Endodermal cell (in vitro differentiated cells): ENCODE results near the gene RMND1. TPM values are rescaled to one million over a fixed set of nuclear protein-coding genes. Genes with fewer than 3 reads are reported as not detected.

ENCODE experiments used
- DNase-seq: peaks from one replicate; pipeline ENCODE4 v3.0.0-alpha.2; 2017
- H3K27ac ChIP-seq: 2 replicates; pipeline ENCODE4 v1.5.1; 2013; ENCODE audit warnings: mild to moderate bottlenecking, low read depth, low read length, moderate library complexity
- H3K27me3 ChIP-seq: 2 replicates; pipeline ENCODE4 v1.6.1; 2013; ENCODE audit warnings: mild to moderate bottlenecking, low read length, moderate library complexity; ENCODE audit not compliant: insufficient read depth, control insufficient read depth, poor library complexity, severe bottlenecking
- H3K36me3 ChIP-seq: 2 replicates; pipeline ENCODE4 v1.7.0; 2013; ENCODE audit warnings: mild to moderate bottlenecking, low read length, moderate library complexity; ENCODE audit not compliant: control insufficient read depth, insufficient read depth
- H3K4me1 ChIP-seq: one replicate; pipeline ENCODE4 v1.7.0; 2013; ENCODE audit warnings: low read length; ENCODE audit not compliant: control insufficient read depth, insufficient read depth
- H3K4me3 ChIP-seq: 2 replicates; pipeline ENCODE4 v1.5.1; 2013; ENCODE audit warnings: mild to moderate bottlenecking, low read length, moderate library complexity
- H3K9ac ChIP-seq: 2 replicates; pipeline ENCODE4 v1.6.1; 2013; ENCODE audit warnings: mild to moderate bottlenecking, low read length, moderate library complexity; ENCODE audit not compliant: poor library complexity, severe bottlenecking; ENCODE audit errors: extremely low read depth
- H3K9me3 ChIP-seq: 2 replicates; pipeline ENCODE4 v1.6.1; 2013; ENCODE audit warnings: mild to moderate bottlenecking, low read length, moderate library complexity; ENCODE audit not compliant: control insufficient read depth
- H3K27ac Mint-ChIP-seq: 2 replicates; pipeline ENCODE4 v1.8.0; 2020; ENCODE audit warnings: mixed read lengths
- H3K27me3 Mint-ChIP-seq: 2 replicates; pipeline ENCODE4 v1.8.0; 2021; ENCODE audit warnings: mild to moderate bottlenecking, mixed read lengths; ENCODE audit not compliant: insufficient read depth
- H3K36me3 Mint-ChIP-seq: 2 replicates; pipeline ENCODE4 v1.8.0; 2020; ENCODE audit warnings: low read depth, mixed read lengths
- H3K4me1 Mint-ChIP-seq: 2 replicates; pipeline ENCODE4 v1.8.0; 2020; ENCODE audit warnings: mixed read lengths
- H3K4me3 Mint-ChIP-seq: 2 replicates; pipeline ENCODE4 v1.8.0; 2020; ENCODE audit warnings: mild to moderate bottlenecking, moderate library complexity, mixed read lengths
- H3K9me3 Mint-ChIP-seq: 2 replicates; pipeline ENCODE4 v1.8.0; 2020; ENCODE audit warnings: mild to moderate bottlenecking, mixed read lengths
- WGBS, 2 experiments: methylation state at CpG; one replicate each; pipeline versions ENCODE4 v1.1.5 to v1.1.7; 2013; ENCODE audit warnings: missing lambda C conversion rate in 2 of 2, mixed read lengths in 1 of 2; ENCODE audit not compliant: insufficient coverage in 1 of 2, insufficient read length in 1 of 2; 5-methylcytosine and 5-hydroxymethylcytosine counted together
- total RNA-seq, 2 donors: library from RNA; stranded (reverse); fragmentation: NEBNext Ultra II Directional in 1 of 2; extraction: Animal tissue kit (Norgen Biotek cat#: 25700) in 1 of 2; gene quantifications; 2 replicates in 1 of 2; 3 replicates in 1 of 2; pipeline ENCODE4 v1.2.1, GENCODE V29; 2021
- TF ChIP-seq, protein P1 (sequence below): fragments of 200-600 bp; sonication (generic); conservative IDR thresholded peaks from 2 replicates; pipeline ENCODE4 v1.5.0; 2021; ENCODE audit warnings: antibody characterized with exemption, mild to moderate bottlenecking

The RMND1 gene
- total RNA-seq, 2 donors from 2014 or later: 40.8 to 45.4 TPM

DNA sequence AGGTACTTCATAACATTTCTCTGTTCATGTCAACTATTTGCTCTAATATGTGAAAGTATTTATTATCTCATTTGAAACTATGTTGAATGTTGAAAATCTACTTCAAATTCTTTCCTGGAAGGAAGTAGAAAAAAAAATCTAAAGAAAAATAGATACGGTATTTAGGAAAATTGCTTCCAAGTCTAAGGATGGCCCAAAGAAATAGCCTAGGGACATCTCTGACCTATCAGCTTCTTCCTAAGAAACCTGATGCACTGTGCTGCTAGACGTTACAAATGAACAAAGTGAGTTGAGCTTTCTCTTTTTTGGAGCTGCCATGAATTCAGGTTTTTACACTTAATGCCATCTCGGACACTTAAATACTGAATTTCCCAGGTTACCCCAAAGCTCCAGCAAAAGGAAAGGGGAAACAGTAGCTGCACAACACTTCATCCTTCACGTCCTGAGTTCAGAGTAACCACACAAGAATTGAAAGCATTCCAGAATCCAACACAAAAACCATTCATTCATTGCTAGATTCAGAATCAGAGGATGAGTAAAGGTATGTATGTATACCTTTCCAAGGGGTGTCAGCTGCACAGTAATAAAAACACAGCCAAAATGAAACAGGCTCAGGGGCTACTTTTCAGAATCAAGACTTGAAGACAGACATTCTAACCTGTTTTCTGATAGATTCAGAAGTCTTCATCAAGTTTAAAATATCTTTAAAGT, 7.9 kb downstream of the RMND1 start:
- H3K9ac ChIP-seq: no peak overlapping the region
- peaks cover 70% of the 10 kb centered on the region for H3K36me3 ChIP-seq
- Mint-ChIP-seq H3K36me3 (peaks cover 50% of the 10 kb centered on the region), H3K27me3 (no peaks in the 10 kb centered on the region), H3K9me3 (no peaks in the 10 kb centered on the region), H3K4me1 (peaks cover 33% of the 10 kb centered on the region), H3K27ac (no peak overlapping the region), H3K4me3 (no peak overlapping the region)
- peaks cover 9% of the 10 kb centered on the region for H3K4me1 ChIP-seq
- no peak overlapping the region for H3K4me3 ChIP-seq
- no peaks in the 10 kb centered on the region for H3K27me3 ChIP-seq
- no peak for DNase-seq
- TF ChIP-seq, protein P1, sequence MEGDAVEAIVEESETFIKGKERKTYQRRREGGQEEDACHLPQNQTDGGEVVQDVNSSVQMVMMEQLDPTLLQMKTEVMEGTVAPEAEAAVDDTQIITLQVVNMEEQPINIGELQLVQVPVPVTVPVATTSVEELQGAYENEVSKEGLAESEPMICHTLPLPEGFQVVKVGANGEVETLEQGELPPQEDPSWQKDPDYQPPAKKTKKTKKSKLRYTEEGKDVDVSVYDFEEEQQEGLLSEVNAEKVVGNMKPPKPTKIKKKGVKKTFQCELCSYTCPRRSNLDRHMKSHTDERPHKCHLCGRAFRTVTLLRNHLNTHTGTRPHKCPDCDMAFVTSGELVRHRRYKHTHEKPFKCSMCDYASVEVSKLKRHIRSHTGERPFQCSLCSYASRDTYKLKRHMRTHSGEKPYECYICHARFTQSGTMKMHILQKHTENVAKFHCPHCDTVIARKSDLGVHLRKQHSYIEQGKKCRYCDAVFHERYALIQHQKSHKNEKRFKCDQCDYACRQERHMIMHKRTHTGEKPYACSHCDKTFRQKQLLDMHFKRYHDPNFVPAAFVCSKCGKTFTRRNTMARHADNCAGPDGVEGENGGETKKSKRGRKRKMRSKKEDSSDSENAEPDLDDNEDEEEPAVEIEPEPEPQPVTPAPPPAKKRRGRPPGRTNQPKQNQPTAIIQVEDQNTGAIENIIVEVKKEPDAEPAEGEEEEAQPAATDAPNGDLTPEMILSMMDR: no peak
- H3K9me3 ChIP-seq: peaks cover under 1% of the 10 kb centered on the region
- 92 to 100% methylated on average over 3 to 4 of the region's 4 CpGs for WGBS, 2 experiments
- no peak overlapping the region for H3K27ac ChIP-seq

DNA sequence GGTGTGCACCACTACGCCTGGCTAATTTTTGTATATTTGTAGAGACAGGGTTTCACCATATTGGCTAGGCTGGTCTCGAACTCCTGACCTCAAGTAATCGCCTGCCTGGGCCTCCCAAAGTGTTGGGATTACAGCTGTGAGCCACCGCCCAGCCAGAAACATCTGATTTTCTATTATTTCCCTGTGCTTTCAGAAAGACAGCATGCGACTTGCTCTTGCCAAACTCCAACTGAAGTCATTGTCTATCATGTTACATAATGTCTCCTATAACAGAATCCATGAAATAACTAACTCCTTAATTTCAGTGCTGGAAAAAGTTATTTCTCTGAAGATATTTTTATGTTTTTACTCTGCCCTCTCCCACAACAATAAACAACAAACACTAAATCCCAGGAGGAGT, 8.5 kb downstream of the RMND1 start:
- no peak overlapping the region for H3K4me3 Mint-ChIP-seq
- no peaks in the 10 kb centered on the region for H3K9me3 ChIP-seq

DNA sequence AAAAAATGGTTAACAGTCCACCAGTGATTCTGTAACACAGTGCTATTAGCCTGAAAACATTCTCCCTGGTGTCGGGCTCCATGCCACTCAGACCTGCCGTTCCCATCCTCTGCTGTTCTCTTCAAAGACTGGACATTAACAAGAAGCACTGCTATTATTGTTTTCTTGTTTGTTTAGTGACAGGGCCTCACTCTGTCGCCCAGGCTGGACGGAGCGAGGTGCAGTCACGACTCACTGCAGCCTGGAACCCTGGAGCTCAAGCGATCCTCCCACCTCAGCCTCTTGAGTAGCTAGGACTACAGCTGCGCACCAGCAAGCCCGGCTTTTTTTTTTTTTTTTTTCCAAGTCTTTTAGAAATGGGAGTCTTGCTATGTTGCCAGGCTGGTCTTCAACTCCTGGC, 9.6 kb downstream of the RMND1 start:
- Histone ChIP-seq H3K27ac (no peak overlapping the region), H3K4me1 (peaks cover 9% of the 10 kb centered on the region), H3K9ac (no peak overlapping the region), H3K9me3 (no peaks in the 10 kb centered on the region), H3K27me3 (no peaks in the 10 kb centered on the region), H3K4me3 (no peak overlapping the region), H3K36me3 (peaks cover 78% of the 10 kb centered on the region)
- WGBS, 2 experiments: 94 to 100% methylated on average over 5 to 9 of the region's 9 CpGs
- H3K36me3 Mint-ChIP-seq: peaks cover 52% of the 10 kb centered on the region
- H3K27me3 Mint-ChIP-seq: no peaks in the 10 kb centered on the region
- H3K4me1 Mint-ChIP-seq: peaks cover 39% of the 10 kb centered on the region
- H3K4me3 Mint-ChIP-seq: no peak overlapping the region
- H3K9me3 Mint-ChIP-seq: no peaks in the 10 kb centered on the region
- no peak for DNase-seq
- no peak overlapping the region for H3K27ac Mint-ChIP-seq
- TF ChIP-seq, protein P1: no peak

More for the DNA sequence above, 8.5 kb downstream of the RMND1 start:
- no peaks in the 10 kb centered on the region for H3K27me3 ChIP-seq
- no peak for DNase-seq
- H3K4me3 ChIP-seq: no peak overlapping the region
- Mint-ChIP-seq H3K9me3 (no peaks in the 10 kb centered on the region), H3K4me1 (peaks cover 33% of the 10 kb centered on the region), H3K36me3 (peaks cover 51% of the 10 kb centered on the region), H3K27me3 (no peaks in the 10 kb centered on the region), H3K27ac (no peak overlapping the region)
- no peak overlapping the region for H3K9ac ChIP-seq
- H3K4me1 ChIP-seq: peaks cover 9% of the 10 kb centered on the region
- 84 to 96% methylated on average over 5 of the region's 5 CpGs for WGBS, 2 experiments
- TF ChIP-seq, protein P1: no peak
- no peak overlapping the region for H3K27ac ChIP-seq
- H3K36me3 ChIP-seq: peaks cover 70% of the 10 kb centered on the region
